Measurements from ENCODE around the gene CEP290. TPM values are rescaled to one million over a fixed set of nuclear protein-coding genes. Genes with fewer than 3 reads are reported as not detected.

The CEP290 gene
- total and polyA plus RNA-seq, 7 donors, result 2.3 to 17.5 (median 14.1) TPM

GRCh38 chr12:88006351-88006750 lies 135.5 kb downstream of the CEP290 start:
- no peaks in the 10 kb centered on the region for H3K9me3 ChIP-seq
- TF ChIP-seq EP300 (IDR thresholded peaks at IDR 0.05) (no peak), POLR2A (IDR thresholded peaks at IDR 0.05) (no peak), POLR2AphosphoS5 (IDR thresholded peaks at IDR 0.05) (no peak), CTCF (IDR thresholded peaks at IDR 0.05) (no peak)
- no peaks in the 10 kb centered on the region for H3K4me1 ChIP-seq
- H3K27ac ChIP-seq, result no peak overlapping the region
- no peak for DNase-seq
- no peak overlapping the region for H3K4me3 ChIP-seq
- H3K27me3 ChIP-seq, result no peaks in the 10 kb centered on the region
- WGBS, 2 donors, result 76 to 84% methylated on average over 4 of the region's 4 CpGs
- intact Hi-C loops (cut with DNase I), result no loop called here
- H3K36me3 ChIP-seq, result no peaks in the 10 kb centered on the region

GRCh38 chr12:88001327-88001726 lies 140.6 kb downstream of the CEP290 start:
- WGBS, 2 donors, result 84 to 86% methylated on average over 2 of the region's 2 CpGs
- H3K4me1 ChIP-seq, result no peaks in the 10 kb centered on the region
- DNase-seq, result no peak
- no peak overlapping the region for H3K4me3 ChIP-seq
- TF ChIP-seq CTCF (IDR thresholded peaks at IDR 0.05), result no peak
- TF ChIP-seq POLR2A (IDR thresholded peaks at IDR 0.05), result no peak
- no peak for TF ChIP-seq EP300 (IDR thresholded peaks at IDR 0.05)
- H3K27me3 ChIP-seq, result no peaks in the 10 kb centered on the region
- H3K27ac ChIP-seq, result no peak overlapping the region
- intact Hi-C loops (cut with DNase I), result no loop called here
- H3K9me3 ChIP-seq, result no peaks in the 10 kb centered on the region
- H3K36me3 ChIP-seq, result no peaks in the 10 kb centered on the region

Small RNAs within 50 kb of the gene (small RNA-seq; reads per million reads assigned to genes)
- gene RNA5SP364, result 0 reads per million in 3 donors

Other genes with a start within 250 kb of the CEP290 start
- not detected for gene C12orf50, start 112.7 kb downstream of the CEP290 start, total RNA-seq
- gene C12orf50, start 112.7 kb downstream of the CEP290 start, polyA plus RNA-seq, result not detected
- 10 to 100 TPM; 14.4 to 22.2 (median 20.7) TPM for gene TMTC3, start 219 bp upstream of the CEP290 start, total RNA-seq
- 1 to 10 TPM in 2 of 3 donors, under 1 TPM in 1; 0.46 to 2.6 (median 1.2) TPM for gene TMTC3, start 219 bp upstream of the CEP290 start, polyA plus RNA-seq